ENCODE measurements around the gene PHF19.
A peak's percentile ranks its signal among the peaks of the same experiment; 100 is the strongest.

PHF19 gene

GRCh38 chr9:120913647-120914264 lies 36.8 kb upstream of the PHF19 start:
- DNase-seq (ENCODE audit: low spot score), result no peak

GRCh38 chr9:120912958-120913646 lies 36.1 kb upstream of the PHF19 start:
- no peak for DNase-seq (ENCODE audit: low spot score)

GRCh38 chr9:120911295-120911837 lies 34.4 kb upstream of the PHF19 start:
- DNase-seq (ENCODE audit: low spot score), result no peak

- no peak for DNase-seq (ENCODE audit: low spot score)
These were observed 33.7 kb upstream of the PHF19 start for GRCh38 chr9:120910643-120911042.

GRCh38 chr9:120909904-120910303 lies 32.9 kb upstream of the PHF19 start:
- DNase-seq (ENCODE audit: low spot score), result no peak

- no peak for DNase-seq (ENCODE audit: low spot score)
These were observed 28.6 kb upstream of the PHF19 start for GRCh38 chr9:120905315-120906164.

GRCh38 chr9:120904978-120905301 lies 28.0 kb upstream of the PHF19 start:
- DNase-seq (ENCODE audit: low spot score), result no peak

GRCh38 chr9:120904061-120904977 lies 27.3 kb upstream of the PHF19 start:
- DNase-seq (ENCODE audit: low spot score), result no peak

GRCh38 chr9:120902569-120903535 lies 25.9 kb upstream of the PHF19 start:
- DNase-seq (ENCODE audit: low spot score), result no peak

- DNase-seq (ENCODE audit: low spot score), result no peak
These were observed 25.0 kb upstream of the PHF19 start for GRCh38 chr9:120901755-120902568.

GRCh38 chr9:120900824-120901223 lies 23.8 kb upstream of the PHF19 start:
- DNase-seq (ENCODE audit: low spot score), result no peak

- no peak for DNase-seq (ENCODE audit: low spot score)
These were observed 22.6 kb upstream of the PHF19 start for GRCh38 chr9:120899490-120900068.

- no peak for DNase-seq (ENCODE audit: low spot score)
These were observed 21.4 kb upstream of the PHF19 start for GRCh38 chr9:120898396-120898795.

GRCh38 chr9:120895951-120896350 lies 19.0 kb upstream of the PHF19 start:
- no peak for DNase-seq (ENCODE audit: low spot score)

GRCh38 chr9:120894321-120895148 lies 17.5 kb upstream of the PHF19 start:
- peak; percentile 80 for DNase-seq (ENCODE audit: low spot score)

GRCh38 chr9:120893611-120894307 lies 16.8 kb upstream of the PHF19 start:
- DNase-seq (ENCODE audit: low spot score), result no peak

GRCh38 chr9:120892748-120893610 lies 16.0 kb upstream of the PHF19 start:
- peak; percentile 79 for DNase-seq (ENCODE audit: low spot score)
